Activated CD4-positive, alpha-beta T cell treated with anti-CD3 and anti-CD28 coated beads for 36 hours (primary cell): ENCODE measurements around the gene UQCRC1. TPM values are rescaled to one million over a fixed set of nuclear protein-coding genes. Genes with fewer than 3 reads are reported as not detected.

Experiments used
- ATAC-seq: fragments of 200-7000 bp; cut with Tn5 transposase; one replicate; pipeline ENCODE4 v1.10.0; 2021; ENCODE audit warnings: mild to moderate bottlenecking, moderate library complexity
- CTCF ChIA-PET: fragments of 350-600 bp; sonication (Branson Sonifier 250); formaldehyde crosslinking; loops from one replicate; lab custom pipeline; 2021; ENCODE audit warnings: antibody characterized with exemption; lab: Charles Lee
- POLR2A ChIA-PET: fragments of 350-600 bp; sonication (Branson Sonifier 250); formaldehyde crosslinking; loops from one replicate; lab custom pipeline; 2021; ENCODE audit warnings: antibody characterized with exemption, inconsistent platforms; lab: Charles Lee
- DNase-seq: peaks from one replicate; pipeline ENCODE4 v3.0.0-alpha.2; 2020
- H3K27ac Mint-ChIP-seq: one replicate; pipeline ENCODE4 v1.8.0; 2021; ENCODE audit warnings: mixed read lengths
- H3K27me3 Mint-ChIP-seq: one replicate; pipeline ENCODE4 v1.8.0; 2021; ENCODE audit warnings: mixed read lengths
- H3K36me3 Mint-ChIP-seq: one replicate; pipeline ENCODE4 v1.8.0; 2021; ENCODE audit warnings: low read depth, mixed read lengths
- H3K4me1 Mint-ChIP-seq: one replicate; pipeline ENCODE4 v1.8.0; 2021; ENCODE audit warnings: mixed read lengths
- H3K4me3 Mint-ChIP-seq: one replicate; pipeline ENCODE4 v1.8.0; 2021; ENCODE audit warnings: mild to moderate bottlenecking, moderate library complexity, mixed read lengths
- H3K9me3 Mint-ChIP-seq: one replicate; pipeline ENCODE4 v1.8.0; 2021; ENCODE audit warnings: low read depth, mixed read lengths
- intact Hi-C, 2 experiments: fragments of 100-400 bp; cut with DNase I in 1 of 2; cut with micrococcal nuclease in 1 of 2; formaldehyde crosslinking; loops; one replicate each; pipeline versions ENCODE4 v1.14.2 to v1.15.1; 2022 to 2024; cut with DNase I, micrococcal nuclease
- total RNA-seq, 2 experiments: library from RNA; stranded (reverse); gene quantifications; one replicate each; pipeline ENCODE4 v1.2.3, GENCODE V29; 2021

UQCRC1 gene
- total RNA-seq, 2 experiments from 2014 or later = 205 to 231 TPM

DNA sequence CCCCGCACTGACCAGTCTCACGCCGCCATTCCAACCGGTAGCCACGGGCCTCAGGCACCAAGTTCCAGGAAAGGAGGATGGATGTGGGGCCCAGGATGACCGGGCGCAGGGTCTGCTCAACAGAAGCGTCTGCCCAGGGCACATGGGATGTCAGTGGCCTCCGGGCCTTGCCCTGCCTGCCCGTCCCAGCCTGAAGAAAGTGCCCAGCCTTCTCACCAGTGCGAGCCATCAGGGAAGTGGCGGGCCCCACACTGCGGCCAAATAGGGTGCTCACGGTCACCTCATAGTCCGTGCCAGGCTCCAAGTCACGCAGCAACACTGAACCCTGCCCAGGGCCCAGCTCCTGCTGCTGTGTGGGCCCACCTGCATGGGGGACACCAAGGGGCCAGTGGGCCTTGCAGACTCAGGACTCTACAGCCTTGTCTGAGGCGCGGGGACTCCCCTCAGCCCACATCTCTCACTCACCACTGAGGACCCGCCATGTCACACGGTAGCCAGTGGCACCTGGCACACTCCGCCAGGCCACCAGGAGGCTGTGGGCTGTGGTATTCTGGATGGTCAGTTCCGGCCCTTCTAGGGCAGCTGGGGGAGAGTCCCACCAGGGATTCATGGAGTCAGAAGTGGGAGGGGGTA is 17.4 kb downstream of the UQCRC1 start:
- ATAC-seq (no peak), DNase-seq (no peak)
- H3K27me3 Mint-ChIP-seq = peaks cover 32% of the 10 kb centered on the region
- ChIA-PET POLR2A (no interaction called here), CTCF (no interaction called here)
- no peaks in the 10 kb centered on the region for H3K4me1 Mint-ChIP-seq
- no peaks in the 10 kb centered on the region for H3K36me3 Mint-ChIP-seq
- H3K27ac Mint-ChIP-seq = no peak overlapping the region
- no peaks in the 10 kb centered on the region for H3K9me3 Mint-ChIP-seq
- no peak overlapping the region for H3K4me3 Mint-ChIP-seq
- intact Hi-C loops = no loop called here

DNA sequence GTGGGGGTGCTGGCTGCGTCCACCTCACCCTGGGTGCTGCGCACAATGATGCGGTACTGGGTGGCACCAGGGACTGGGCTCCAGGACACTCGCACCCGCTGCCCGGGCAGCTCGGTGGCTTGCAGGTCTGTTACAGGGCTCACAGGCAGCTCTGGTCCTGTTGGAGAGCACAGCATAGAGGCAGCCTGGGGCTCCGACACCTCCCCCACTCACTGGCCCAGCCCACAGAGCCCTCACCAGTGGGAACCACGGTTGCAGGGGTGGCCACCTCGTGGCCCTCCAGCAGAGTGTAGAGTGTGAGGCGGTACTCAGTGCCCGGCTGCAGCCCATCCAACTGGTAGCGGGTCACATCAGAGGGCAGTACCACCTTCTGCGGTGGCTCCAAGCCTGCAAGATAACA is 18.0 kb downstream of the UQCRC1 start:
- no peaks in the 10 kb centered on the region for H3K36me3 Mint-ChIP-seq
- H3K27ac Mint-ChIP-seq = no peak overlapping the region
- ChIA-PET CTCF (interaction anchor here (0.5 to 0.6 kb wide), 2 partner anchors 52 to 440 kb away, joined by 3 read pairs; no protein-coding TSS in a partner anchor), POLR2A (no interaction called here)
- DNase-seq (no peak), ATAC-seq (no peak)
- intact Hi-C loops = no loop called here
- peaks cover 34% of the 10 kb centered on the region for H3K27me3 Mint-ChIP-seq
- H3K9me3 Mint-ChIP-seq = no peaks in the 10 kb centered on the region
- H3K4me1 Mint-ChIP-seq = no peaks in the 10 kb centered on the region
- no peak overlapping the region for H3K4me3 Mint-ChIP-seq

DNA sequence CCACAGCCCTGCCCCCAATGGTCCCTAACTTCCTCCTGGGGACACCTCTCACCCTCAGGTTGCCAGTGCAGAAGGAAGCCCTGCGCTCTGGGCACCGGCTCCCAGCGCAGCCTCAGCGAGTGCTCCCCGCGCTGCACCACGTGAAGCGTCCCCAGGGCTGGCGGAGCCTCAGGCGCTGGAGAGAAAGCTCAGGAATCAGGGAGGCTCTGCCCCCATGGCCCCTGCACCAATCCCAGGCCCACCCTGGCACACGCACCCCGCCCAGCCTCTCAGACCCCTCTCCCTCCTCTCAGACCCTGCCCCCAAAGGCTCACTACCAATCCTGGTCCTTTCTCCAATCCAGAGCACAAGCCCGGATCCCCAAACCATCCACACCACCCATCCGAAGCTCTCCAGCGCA is 21.2 kb downstream of the UQCRC1 start:
- Mint-ChIP-seq H3K4me1 (no peaks in the 10 kb centered on the region), H3K4me3 (no peak overlapping the region), H3K27me3 (peaks cover 24% of the 10 kb centered on the region), H3K36me3 (no peaks in the 10 kb centered on the region), H3K9me3 (no peaks in the 10 kb centered on the region), H3K27ac (no peak overlapping the region)
- intact Hi-C loops = no loop called here
- ChIA-PET POLR2A (no interaction called here), CTCF (no interaction called here)
- ATAC-seq = no peak
- no peak for DNase-seq

DNA sequence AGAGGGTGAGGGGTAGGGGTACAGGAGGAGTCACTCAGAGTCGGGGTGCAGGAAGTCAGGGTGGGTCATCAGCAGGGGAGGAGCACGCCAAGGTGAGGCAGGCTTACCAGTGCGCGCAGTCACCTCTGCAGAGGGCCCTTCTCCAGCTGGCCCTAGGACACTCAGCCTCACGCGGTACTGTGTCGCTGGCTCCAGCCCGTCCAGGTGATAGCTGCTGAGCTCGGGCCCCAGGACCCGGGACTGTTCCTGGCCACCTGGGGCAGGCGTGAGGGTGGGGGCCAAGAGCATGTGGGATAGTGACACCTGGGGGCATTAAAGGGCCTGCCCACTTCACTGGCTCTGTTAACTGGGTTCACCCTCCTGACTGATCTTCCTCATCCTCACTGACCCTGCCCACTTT is 21.8 kb downstream of the UQCRC1 start:
- DNase-seq (no peak), ATAC-seq (no peak)
- CTCF ChIA-PET = no interaction called here
- H3K27ac Mint-ChIP-seq = no peak overlapping the region
- intact Hi-C loops = no loop called here
- H3K4me1 Mint-ChIP-seq = no peaks in the 10 kb centered on the region
- POLR2A ChIA-PET = no interaction called here
- no peaks in the 10 kb centered on the region for H3K9me3 Mint-ChIP-seq
- H3K36me3 Mint-ChIP-seq = no peaks in the 10 kb centered on the region
- peaks cover 21% of the 10 kb centered on the region for H3K27me3 Mint-ChIP-seq
- H3K4me3 Mint-ChIP-seq = no peak overlapping the region

DNA sequence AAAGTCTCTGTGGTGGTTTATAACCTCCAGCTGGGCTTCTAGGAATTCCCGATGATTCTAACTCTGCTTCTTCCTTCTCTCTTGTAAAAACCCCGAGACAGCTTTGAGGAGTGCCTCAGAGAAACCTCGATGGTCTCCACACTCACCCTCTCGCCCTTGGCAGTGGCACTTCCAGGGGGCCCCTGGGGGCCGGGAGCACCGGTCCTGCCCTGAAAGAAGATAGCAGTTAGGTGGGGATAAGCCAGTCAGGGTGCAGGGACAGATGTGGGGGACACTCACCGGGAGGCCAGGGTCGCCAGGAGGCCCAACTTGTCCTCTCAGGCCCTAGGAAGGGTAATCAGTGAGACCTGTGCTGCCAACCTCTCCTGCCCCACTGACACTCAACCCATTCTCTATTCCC is 24.0 kb downstream of the UQCRC1 start:
- intact Hi-C loops = no loop called here
- DNase-seq (no peak), ATAC-seq (no peak)
- no peaks in the 10 kb centered on the region for H3K36me3 Mint-ChIP-seq
- no peaks in the 10 kb centered on the region for H3K4me1 Mint-ChIP-seq
- peaks cover 16% of the 10 kb centered on the region for H3K27me3 Mint-ChIP-seq
- no peak overlapping the region for H3K4me3 Mint-ChIP-seq
- H3K9me3 Mint-ChIP-seq = no peaks in the 10 kb centered on the region
- ChIA-PET POLR2A (no interaction called here), CTCF (no interaction called here)
- no peak overlapping the region for H3K27ac Mint-ChIP-seq

DNA sequence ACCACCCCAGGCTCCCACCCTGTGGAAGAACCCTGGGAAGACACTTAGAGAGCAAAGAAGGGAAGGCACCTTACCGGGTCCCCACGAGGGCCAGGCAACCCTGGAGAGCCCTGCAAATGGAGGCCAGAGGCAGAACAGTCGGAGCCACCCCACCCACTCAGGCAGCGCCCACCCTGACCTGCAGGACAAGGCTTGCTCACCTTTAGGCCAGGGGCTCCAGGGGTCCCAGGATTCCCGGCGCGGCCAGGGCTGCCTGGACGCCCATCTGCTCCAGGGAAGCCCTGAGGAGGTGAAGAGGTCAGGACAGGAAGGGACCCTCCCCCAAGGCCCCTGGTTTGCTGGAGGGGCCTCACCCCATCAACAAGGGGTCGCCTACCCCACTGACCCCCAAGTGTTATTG is 24.6 kb downstream of the UQCRC1 start:
- H3K4me1 Mint-ChIP-seq = no peaks in the 10 kb centered on the region
- peaks cover 15% of the 10 kb centered on the region for H3K27me3 Mint-ChIP-seq
- ChIA-PET CTCF (no interaction called here), POLR2A (no interaction called here)
- H3K4me3 Mint-ChIP-seq = no peak overlapping the region
- no peak overlapping the region for H3K27ac Mint-ChIP-seq
- H3K36me3 Mint-ChIP-seq = no peaks in the 10 kb centered on the region
- ATAC-seq (no peak), DNase-seq (no peak)
- H3K9me3 Mint-ChIP-seq = no peaks in the 10 kb centered on the region
- intact Hi-C loops = no loop called here

DNA sequence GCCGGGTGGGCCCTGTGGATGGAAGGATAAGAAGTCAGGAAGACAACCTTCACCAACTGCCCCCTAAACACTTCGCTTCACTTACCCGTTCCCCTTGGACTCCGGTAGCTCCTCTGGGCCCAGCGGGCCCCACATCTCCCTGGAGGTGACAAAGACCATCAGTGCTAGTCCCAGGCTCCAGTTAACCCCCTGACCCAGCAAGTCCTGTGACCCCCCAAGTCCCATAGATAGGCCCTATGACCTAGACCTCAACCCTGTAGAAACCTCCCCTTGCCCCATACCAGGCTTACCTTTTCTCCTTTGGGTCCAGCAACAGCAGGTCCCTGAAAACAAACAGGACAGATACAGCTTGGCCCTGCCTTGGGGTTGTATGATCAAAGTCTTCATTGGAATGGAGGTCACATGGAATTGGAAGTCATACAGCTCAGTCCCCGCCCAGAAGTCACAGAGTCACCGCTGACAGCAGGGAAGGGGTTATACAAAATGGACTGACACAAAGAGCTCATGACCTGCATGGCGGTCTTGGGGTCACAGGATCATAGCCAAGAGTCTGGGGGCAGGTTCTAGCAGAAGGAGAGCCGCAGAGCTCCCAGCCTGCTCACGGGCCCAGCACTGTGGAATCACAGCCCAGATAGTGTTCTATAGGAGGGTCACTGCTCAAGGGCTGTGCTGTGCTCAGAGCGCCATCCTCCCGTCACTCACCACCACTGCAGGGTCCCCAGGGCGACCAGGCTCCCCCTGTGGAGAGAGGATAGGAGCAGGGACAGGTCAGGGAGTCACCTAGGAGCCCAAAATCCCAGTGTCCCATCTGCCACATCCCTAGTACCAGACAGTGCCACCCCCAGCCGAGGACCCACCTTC is 27.6 kb downstream of the UQCRC1 start:
- H3K4me1 Mint-ChIP-seq = no peaks in the 10 kb centered on the region
- ATAC-seq = no peak
- no peaks in the 10 kb centered on the region for H3K9me3 Mint-ChIP-seq
- ChIA-PET CTCF (no interaction called here), POLR2A (interaction anchor here (0.5 kb wide), 1 partner anchor 951 kb away, joined by 4 read pairs; no protein-coding TSS in a partner anchor)
- no peaks in the 10 kb centered on the region for H3K36me3 Mint-ChIP-seq
- no peak overlapping the region for H3K27ac Mint-ChIP-seq
- no peak overlapping the region for H3K4me3 Mint-ChIP-seq
- intact Hi-C loops = no loop called here
- peaks cover 2% of the 10 kb centered on the region for H3K27me3 Mint-ChIP-seq
- no peak for DNase-seq

DNA sequence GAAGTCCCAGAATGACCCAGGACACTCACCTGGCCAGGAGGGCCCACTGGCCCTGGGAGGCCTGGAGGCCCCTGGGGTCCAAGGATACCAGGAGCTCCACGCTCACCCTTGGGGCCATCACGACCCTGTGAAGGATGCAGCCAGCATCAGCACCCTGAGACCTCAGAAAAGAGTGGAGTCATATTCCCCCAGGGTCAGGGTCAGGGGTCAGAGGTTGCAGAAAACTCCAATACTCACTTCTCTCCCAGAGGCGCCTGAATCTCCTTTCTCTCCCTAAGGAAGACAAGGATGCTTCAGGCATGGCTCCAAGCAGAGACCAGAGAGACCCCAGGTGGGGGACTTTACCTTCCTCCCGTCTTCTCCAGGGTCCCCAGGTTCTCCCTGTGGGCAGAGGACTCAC is 32.8 kb downstream of the UQCRC1 start:
- ATAC-seq (no peak), DNase-seq (no peak)
- CTCF ChIA-PET = no interaction called here
- Mint-ChIP-seq H3K27me3 (no peaks in the 10 kb centered on the region), H3K36me3 (no peaks in the 10 kb centered on the region), H3K27ac (no peak overlapping the region), H3K4me1 (no peaks in the 10 kb centered on the region), H3K9me3 (no peaks in the 10 kb centered on the region), H3K4me3 (no peak overlapping the region)
- intact Hi-C loops = no loop called here
- POLR2A ChIA-PET = no interaction called here

DNA sequence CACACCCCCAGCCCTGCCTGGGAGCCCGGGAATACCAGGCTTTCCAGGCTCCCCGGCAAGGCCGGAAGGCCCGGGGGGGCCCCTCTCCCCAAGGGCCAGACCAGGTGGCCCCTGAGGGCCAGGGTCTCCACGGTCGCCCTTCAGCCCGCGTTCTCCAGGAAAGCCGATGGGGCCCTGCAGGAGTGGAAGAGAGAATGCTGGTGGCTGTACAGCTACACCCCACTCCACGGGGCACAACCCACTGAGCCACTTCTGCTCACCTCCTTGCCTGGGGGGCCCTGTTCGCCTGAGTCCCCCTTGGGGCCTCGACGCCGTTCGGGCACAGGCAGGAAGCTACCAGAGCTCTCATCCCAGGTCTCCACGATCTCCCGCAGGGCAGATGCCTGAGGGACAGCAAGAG is 34.1 kb downstream of the UQCRC1 start:
- H3K4me3 Mint-ChIP-seq = no peak overlapping the region
- no peaks in the 10 kb centered on the region for H3K4me1 Mint-ChIP-seq
- intact Hi-C loops = no loop called here
- no peaks in the 10 kb centered on the region for H3K27me3 Mint-ChIP-seq
- DNase-seq = no peak
- CTCF ChIA-PET = no interaction called here
- no peaks in the 10 kb centered on the region for H3K9me3 Mint-ChIP-seq
- POLR2A ChIA-PET = no interaction called here
- H3K27ac Mint-ChIP-seq = no peak overlapping the region
- ATAC-seq = no peak
- H3K36me3 Mint-ChIP-seq = no peaks in the 10 kb centered on the region

DNA sequence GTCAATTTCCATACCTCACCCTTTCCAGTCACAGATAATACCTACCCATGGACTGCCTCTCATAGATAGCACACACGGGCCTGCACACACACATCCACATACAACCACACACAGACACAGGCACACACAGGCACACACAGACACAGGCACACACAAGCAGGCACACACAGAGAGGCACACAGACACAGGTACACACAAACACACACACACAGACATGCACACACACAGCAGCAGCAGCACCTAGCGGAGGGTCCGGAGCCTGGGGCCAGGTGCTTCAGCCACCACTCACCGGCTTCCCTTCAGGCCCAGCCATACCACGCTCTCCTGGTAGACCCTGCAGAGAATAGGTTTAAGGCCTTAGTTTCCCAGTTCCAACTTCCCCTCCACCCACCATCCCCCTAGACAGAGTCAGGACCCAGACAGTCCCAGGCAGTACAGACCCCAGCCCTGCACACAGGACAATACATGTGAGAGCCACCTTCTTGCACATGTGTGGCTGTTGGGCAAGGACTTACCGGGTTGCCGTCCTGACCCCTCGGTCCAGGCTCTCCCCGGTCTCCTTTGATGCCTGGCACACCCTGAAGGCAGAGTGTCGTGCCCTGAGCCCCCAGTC is 35.4 kb downstream of the UQCRC1 start:
- ChIA-PET CTCF (no interaction called here), POLR2A (no interaction called here)
- Mint-ChIP-seq H3K27me3 (no peaks in the 10 kb centered on the region), H3K4me1 (no peaks in the 10 kb centered on the region), H3K4me3 (no peak overlapping the region), H3K27ac (no peak overlapping the region), H3K9me3 (no peaks in the 10 kb centered on the region), H3K36me3 (no peaks in the 10 kb centered on the region)
- no peak for DNase-seq
- intact Hi-C loops = no loop called here
- ATAC-seq = no peak

DNA sequence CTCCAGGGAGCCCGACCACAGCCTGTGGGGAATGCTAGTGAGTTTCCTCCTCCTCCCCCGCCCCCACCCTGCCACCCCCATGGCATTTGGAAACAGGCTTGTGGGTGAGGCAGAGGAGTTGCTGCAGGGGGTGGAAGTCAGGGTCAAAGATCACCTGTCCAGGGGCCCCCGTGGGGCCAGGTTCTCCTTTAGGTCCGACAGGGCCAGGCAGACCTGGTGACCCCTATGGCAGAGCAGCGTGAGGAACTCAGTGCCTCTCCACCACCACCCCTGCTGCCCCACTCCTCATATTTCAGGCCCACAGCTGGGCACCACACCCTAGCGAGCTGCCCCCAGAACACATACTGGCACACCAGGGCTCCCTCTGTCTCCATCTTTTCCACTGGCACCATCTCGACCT is 36.9 kb downstream of the UQCRC1 start:
- intact Hi-C loops = no loop called here
- H3K4me1 Mint-ChIP-seq = no peaks in the 10 kb centered on the region
- DNase-seq = no peak
- ATAC-seq = no peak
- no peaks in the 10 kb centered on the region for H3K9me3 Mint-ChIP-seq
- H3K4me3 Mint-ChIP-seq = no peak overlapping the region
- H3K27ac Mint-ChIP-seq = no peak overlapping the region
- ChIA-PET POLR2A (no interaction called here), CTCF (no interaction called here)
- no peaks in the 10 kb centered on the region for H3K36me3 Mint-ChIP-seq
- no peaks in the 10 kb centered on the region for H3K27me3 Mint-ChIP-seq

DNA sequence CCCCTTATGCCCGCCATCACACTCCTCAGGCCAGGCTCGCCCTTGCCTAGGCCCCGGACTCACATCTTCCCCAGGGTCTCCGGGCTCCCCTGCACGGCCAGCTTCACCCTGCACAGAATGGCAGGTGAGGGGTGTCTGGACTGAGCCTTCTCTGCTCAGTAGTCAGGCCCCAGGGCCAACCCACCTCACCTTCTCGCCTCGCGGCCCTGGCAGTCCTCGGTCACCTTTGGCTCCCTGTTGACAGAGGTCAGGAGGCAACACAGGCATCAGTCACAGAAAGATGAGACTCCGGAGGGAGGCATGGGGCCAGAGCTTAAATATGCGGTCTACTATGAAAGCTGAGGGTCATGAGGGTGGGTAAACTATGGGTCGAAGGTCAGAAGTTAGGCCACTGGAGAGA is 37.5 kb downstream of the UQCRC1 start:
- CTCF ChIA-PET = no interaction called here
- H3K27ac Mint-ChIP-seq = no peak overlapping the region
- H3K27me3 Mint-ChIP-seq = no peaks in the 10 kb centered on the region
- intact Hi-C loops = no loop called here
- POLR2A ChIA-PET = no interaction called here
- H3K36me3 Mint-ChIP-seq = no peaks in the 10 kb centered on the region
- ATAC-seq (no peak), DNase-seq (no peak)
- H3K4me3 Mint-ChIP-seq = no peak overlapping the region
- no peaks in the 10 kb centered on the region for H3K4me1 Mint-ChIP-seq
- no peaks in the 10 kb centered on the region for H3K9me3 Mint-ChIP-seq
